Progenitor cell of endocrine pancreas (in vitro differentiated cells): ENCODE data around the gene RNU6-9. TPM values are rescaled to one million over a fixed set of nuclear protein-coding genes. Genes with fewer than 3 reads are reported as not detected.
"Not testable (repeated sequence)": the region's sequence is repeated elsewhere in the genome, so short reads cannot be mapped to it uniquely, and the experiment has no call there.

ENCODE experiments used
- DNase-seq: peaks from one replicate; pipeline ENCODE4 v3.0.0; 2021; ENCODE audit warnings: low spot score; ENCODE audit not compliant: unreplicated experiment
- H3K27ac Mint-ChIP-seq: 2 replicates; pipeline ENCODE4 v1.8.0; 2021; ENCODE audit warnings: mild to moderate bottlenecking, moderate library complexity, mixed read lengths
- H3K27me3 Mint-ChIP-seq: 2 replicates; pipeline ENCODE4 v1.8.0; 2021; ENCODE audit warnings: mixed read lengths
- H3K36me3 Mint-ChIP-seq: 2 replicates; pipeline ENCODE4 v1.8.0; 2022; ENCODE audit warnings: mixed read lengths; ENCODE audit not compliant: insufficient read depth
- H3K4me1 Mint-ChIP-seq: 2 replicates; pipeline ENCODE4 v1.8.0; 2021; ENCODE audit warnings: low read depth, mixed read lengths
- H3K4me3 Mint-ChIP-seq: 2 replicates; pipeline ENCODE4 v1.8.0; 2021; ENCODE audit warnings: low read depth, mild to moderate bottlenecking, moderate library complexity, mixed read lengths
- H3K9me3 Mint-ChIP-seq: 2 replicates; pipeline ENCODE4 v1.8.0; 2021; ENCODE audit warnings: low read depth, mixed read lengths
- total RNA-seq: library from RNA; stranded (reverse); gene quantifications from 2 replicates; pipeline ENCODE4 v1.2.1, GENCODE V29; 2021
- TF ChIP-seq, protein P1 (sequence below): fragments of 200-600 bp; sonication (generic); IDR thresholded peaks from one replicate; pipeline ENCODE4 v1.5.0; 2021; ENCODE audit warnings: antibody characterized with exemption, mild to moderate bottlenecking; ENCODE audit not compliant: unreplicated experiment

Gene RNU6-9
- total RNA-seq, 1 donor from 2014 or later, result not detected

DNA sequence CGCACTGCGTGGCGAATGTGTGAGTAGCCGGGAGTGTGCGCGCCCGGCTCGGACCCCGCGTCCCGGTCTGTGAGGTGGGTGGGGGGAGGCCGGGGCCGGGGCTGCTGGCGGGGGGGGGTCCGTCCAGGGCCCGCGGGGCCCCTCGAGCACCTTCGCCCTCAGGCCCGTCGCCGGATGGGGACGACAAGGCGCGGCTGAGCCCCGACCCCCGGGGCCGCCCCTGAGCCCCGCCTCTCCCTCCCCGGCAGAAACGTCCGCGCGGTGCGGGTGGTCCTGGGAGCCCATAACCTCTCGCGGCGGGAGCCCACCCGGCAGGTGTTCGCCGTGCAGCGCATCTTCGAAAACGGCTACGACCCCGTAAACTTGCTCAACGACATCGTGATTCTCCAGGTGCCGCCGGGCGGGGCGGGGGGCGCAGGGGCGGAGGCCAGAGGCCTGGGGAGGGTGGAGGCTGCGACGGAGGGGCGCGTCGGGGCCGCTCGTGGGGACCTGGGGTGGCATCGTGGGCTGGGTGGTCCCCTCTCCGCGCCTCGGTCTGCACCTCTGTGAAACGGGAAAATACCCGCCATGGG, 40.2 kb upstream of the RNU6-9 start:
- Mint-ChIP-seq H3K4me3 (no peak overlapping the region), H3K27me3 (no peaks in the 10 kb centered on the region), H3K9me3 (no peaks in the 10 kb centered on the region), H3K36me3 (no peaks in the 10 kb centered on the region), H3K27ac (no peak overlapping the region), H3K4me1 (no peaks in the 10 kb centered on the region)
- DNase-seq, result no peak
- TF ChIP-seq, protein P1, sequence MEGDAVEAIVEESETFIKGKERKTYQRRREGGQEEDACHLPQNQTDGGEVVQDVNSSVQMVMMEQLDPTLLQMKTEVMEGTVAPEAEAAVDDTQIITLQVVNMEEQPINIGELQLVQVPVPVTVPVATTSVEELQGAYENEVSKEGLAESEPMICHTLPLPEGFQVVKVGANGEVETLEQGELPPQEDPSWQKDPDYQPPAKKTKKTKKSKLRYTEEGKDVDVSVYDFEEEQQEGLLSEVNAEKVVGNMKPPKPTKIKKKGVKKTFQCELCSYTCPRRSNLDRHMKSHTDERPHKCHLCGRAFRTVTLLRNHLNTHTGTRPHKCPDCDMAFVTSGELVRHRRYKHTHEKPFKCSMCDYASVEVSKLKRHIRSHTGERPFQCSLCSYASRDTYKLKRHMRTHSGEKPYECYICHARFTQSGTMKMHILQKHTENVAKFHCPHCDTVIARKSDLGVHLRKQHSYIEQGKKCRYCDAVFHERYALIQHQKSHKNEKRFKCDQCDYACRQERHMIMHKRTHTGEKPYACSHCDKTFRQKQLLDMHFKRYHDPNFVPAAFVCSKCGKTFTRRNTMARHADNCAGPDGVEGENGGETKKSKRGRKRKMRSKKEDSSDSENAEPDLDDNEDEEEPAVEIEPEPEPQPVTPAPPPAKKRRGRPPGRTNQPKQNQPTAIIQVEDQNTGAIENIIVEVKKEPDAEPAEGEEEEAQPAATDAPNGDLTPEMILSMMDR, result no peak

DNA sequence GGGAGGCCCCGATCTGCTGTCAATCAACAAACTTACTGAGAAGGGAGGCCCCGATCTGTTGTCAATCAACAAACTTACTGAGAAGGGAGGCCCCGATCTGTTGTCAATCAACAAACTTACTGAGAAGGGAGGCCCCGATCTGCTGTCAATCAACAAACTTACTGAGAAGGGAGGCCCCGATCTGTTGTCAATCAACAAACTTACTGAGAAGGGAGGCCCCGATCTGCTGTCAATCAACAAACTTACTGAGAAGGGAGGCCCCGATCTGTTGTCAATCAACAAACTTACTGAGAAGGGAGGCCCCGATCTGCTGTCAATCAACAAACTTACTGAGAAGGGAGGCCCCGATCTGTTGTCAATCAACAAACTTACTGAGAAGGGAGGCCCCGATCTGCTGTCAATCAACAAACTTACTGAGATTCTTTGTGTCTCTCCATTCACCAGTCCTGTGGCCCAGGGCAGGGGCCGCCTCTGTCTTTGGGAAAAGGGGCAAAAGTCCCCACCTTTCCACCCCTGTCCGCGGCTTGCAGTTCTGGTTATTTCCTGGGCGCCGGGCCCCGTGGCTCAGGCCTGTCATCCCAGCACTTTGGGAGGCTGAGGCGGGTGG, 39.6 kb upstream of the RNU6-9 start:
- DNase-seq, H3K27ac Mint-ChIP-seq, H3K4me3 Mint-ChIP-seq, H3K4me1 Mint-ChIP-seq, H3K36me3 Mint-ChIP-seq, H3K27me3 Mint-ChIP-seq, H3K9me3 Mint-ChIP-seq: not testable (repeated sequence)

DNA sequence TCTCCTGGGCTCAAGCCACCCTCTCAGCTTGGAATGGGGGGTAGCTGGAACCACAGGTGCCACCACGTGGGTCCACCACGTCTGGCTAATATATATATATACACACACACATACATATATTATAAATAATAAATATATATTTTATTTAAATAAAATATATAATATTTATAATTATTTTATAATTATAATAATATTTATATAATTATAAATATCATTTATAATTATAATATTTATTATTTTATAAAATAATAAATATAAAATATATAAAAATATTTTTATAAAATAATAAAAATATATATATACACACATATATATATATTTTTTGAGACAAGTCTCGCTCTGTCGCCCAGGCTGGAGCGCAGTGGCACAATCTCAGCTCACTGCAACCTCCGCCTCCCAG, 38.7 kb upstream of the RNU6-9 start:
- no peak overlapping the region for H3K27ac Mint-ChIP-seq
- no peak overlapping the region for H3K4me3 Mint-ChIP-seq
- H3K27me3 Mint-ChIP-seq, result peaks cover 6% of the 10 kb centered on the region
- no peaks in the 10 kb centered on the region for H3K9me3 Mint-ChIP-seq
- no peak for DNase-seq
- H3K36me3 Mint-ChIP-seq, result no peaks in the 10 kb centered on the region
- TF ChIP-seq, protein P1, result no peak
- no peaks in the 10 kb centered on the region for H3K4me1 Mint-ChIP-seq

DNA sequence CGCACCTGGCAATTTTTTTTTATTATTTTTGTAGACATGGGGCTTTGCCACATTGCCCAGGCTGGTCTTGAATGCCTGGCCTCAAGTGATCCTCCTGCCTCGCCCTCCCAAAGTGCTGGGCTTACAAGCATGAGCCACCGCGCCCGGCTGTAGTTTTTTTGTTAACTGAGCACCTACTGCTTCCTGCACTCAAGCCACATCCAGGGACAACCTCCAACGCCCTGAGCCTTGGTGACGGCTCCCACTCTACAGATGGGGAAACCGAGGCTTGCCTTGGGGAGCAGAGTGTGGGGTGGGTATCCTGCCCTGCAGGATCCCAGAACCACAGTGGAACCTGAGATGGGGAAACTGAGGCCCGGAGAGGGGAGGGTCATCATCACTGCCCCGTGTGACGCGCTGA, 38.1 kb upstream of the RNU6-9 start:
- no peak for DNase-seq
- Mint-ChIP-seq H3K27me3 (peaks cover 11% of the 10 kb centered on the region), H3K36me3 (no peaks in the 10 kb centered on the region), H3K4me3 (no peak overlapping the region), H3K9me3 (no peaks in the 10 kb centered on the region), H3K4me1 (no peaks in the 10 kb centered on the region), H3K27ac (no peak overlapping the region)
- TF ChIP-seq, protein P1, result no peak

DNA sequence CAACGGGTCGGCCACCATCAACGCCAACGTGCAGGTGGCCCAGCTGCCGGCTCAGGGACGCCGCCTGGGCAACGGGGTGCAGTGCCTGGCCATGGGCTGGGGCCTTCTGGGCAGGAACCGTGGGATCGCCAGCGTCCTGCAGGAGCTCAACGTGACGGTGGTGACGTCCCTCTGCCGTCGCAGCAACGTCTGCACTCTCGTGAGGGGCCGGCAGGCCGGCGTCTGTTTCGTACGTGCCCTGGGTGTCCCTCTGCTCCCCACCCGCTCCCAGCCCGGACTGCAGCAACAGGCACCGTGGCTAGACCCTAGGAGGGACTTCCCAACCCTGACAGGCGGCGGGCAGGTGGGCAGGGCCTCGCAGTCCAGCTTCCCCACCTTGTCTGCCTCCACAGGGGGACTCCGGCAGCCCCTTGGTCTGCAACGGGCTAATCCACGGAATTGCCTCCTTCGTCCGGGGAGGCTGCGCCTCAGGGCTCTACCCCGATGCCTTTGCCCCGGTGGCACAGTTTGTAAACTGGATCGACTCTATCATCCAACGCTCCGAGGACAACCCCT, 37.6 kb upstream of the RNU6-9 start:
- H3K36me3 Mint-ChIP-seq, result no peaks in the 10 kb centered on the region
- H3K9me3 Mint-ChIP-seq, result no peaks in the 10 kb centered on the region
- no peak overlapping the region for H3K4me3 Mint-ChIP-seq
- no peak for DNase-seq
- TF ChIP-seq, protein P1, result no peak
- peaks cover 11% of the 10 kb centered on the region for H3K27me3 Mint-ChIP-seq
- H3K4me1 Mint-ChIP-seq, result no peaks in the 10 kb centered on the region
- no peak overlapping the region for H3K27ac Mint-ChIP-seq

GRCh38 chr19:858284-858683, 35.0 kb upstream of the RNU6-9 start:
- Mint-ChIP-seq H3K4me1 (no peaks in the 10 kb centered on the region), H3K4me3 (no peak overlapping the region), H3K36me3 (no peaks in the 10 kb centered on the region), H3K27me3 (peaks cover 18% of the 10 kb centered on the region), H3K27ac (no peak overlapping the region), H3K9me3 (no peaks in the 10 kb centered on the region)
- TF ChIP-seq, protein P1, result no peak
- DNase-seq, result no peak
